Neural crest cell (in vitro differentiated cells): ENCODE data around the gene BTBD17. TPM values are rescaled to one million over a fixed set of nuclear protein-coding genes. Genes with fewer than 3 reads are reported as not detected.

Source experiments
- DNase-seq: peaks from one replicate; pipeline ENCODE4 v3.0.0; 2021; ENCODE audit warnings: low read depth, mixed read lengths, low spot score
- H3K27ac Mint-ChIP-seq: one replicate; pipeline ENCODE4 v1.8.0; 2021; ENCODE audit warnings: mild to moderate bottlenecking, mixed read lengths; ENCODE audit not compliant: unreplicated experiment
- H3K27me3 Mint-ChIP-seq: 2 replicates; pipeline ENCODE4 v1.8.0; 2021; ENCODE audit warnings: low read depth, mild to moderate bottlenecking, mixed read lengths
- H3K36me3 Mint-ChIP-seq: 2 replicates; pipeline ENCODE4 v1.8.0; 2021; ENCODE audit warnings: low read depth, mild to moderate bottlenecking, mixed read lengths
- H3K4me1 Mint-ChIP-seq: 2 replicates; pipeline ENCODE4 v1.8.0; 2021; ENCODE audit warnings: mixed read lengths
- H3K4me3 Mint-ChIP-seq: one replicate; pipeline ENCODE4 v1.8.0; 2021; ENCODE audit warnings: mild to moderate bottlenecking, mixed read lengths
- H3K9me3 Mint-ChIP-seq: 2 replicates; pipeline ENCODE4 v1.8.0; 2021; ENCODE audit warnings: mixed read lengths
- CTCF ChIP-seq: fragments of 200-600 bp; sonication (generic); conservative IDR thresholded peaks from 2 replicates; pipeline ENCODE4 v1.5.0; 2021; ENCODE audit warnings: antibody characterized with exemption, mild to moderate bottlenecking
- total RNA-seq: library from RNA; stranded (reverse); gene quantifications from 2 replicates; pipeline ENCODE4 v1.2.1, GENCODE V29; 2021

BTBD17 gene
- total RNA-seq, 1 donor from 2014 or later: 12.3 TPM

- H3K27ac Mint-ChIP-seq: no peak overlapping the region
- H3K9me3 Mint-ChIP-seq: no peaks in the 10 kb centered on the region
- H3K36me3 Mint-ChIP-seq: no peaks in the 10 kb centered on the region
- H3K4me3 Mint-ChIP-seq: no peak overlapping the region
- no peak for DNase-seq
- peaks cover 12% of the 10 kb centered on the region for H3K4me1 Mint-ChIP-seq
- TF ChIP-seq CTCF: no peak
- no peaks in the 10 kb centered on the region for H3K27me3 Mint-ChIP-seq
These were observed 7.6 kb upstream of the BTBD17 start for GRCh38 chr17:74369221-74369620.

- Mint-ChIP-seq H3K4me1 (peaks cover 7% of the 10 kb centered on the region), H3K27me3 (no peaks in the 10 kb centered on the region), H3K36me3 (no peaks in the 10 kb centered on the region), H3K27ac (no peak overlapping the region), H3K9me3 (no peaks in the 10 kb centered on the region), H3K4me3 (no peak overlapping the region)
- DNase-seq: peak; percentile 64
- peak; percentile 88 for TF ChIP-seq CTCF
These were observed 6.8 kb upstream of the BTBD17 start for GRCh38 chr17:74368341-74369081.

- TF ChIP-seq CTCF: no peak
- H3K4me3 Mint-ChIP-seq: no peak within 1 kb of the TSS
- H3K36me3 Mint-ChIP-seq: no peaks in the 10 kb centered on the region
- peaks cover 17% of the 10 kb centered on the region for H3K4me1 Mint-ChIP-seq
- no peak for DNase-seq
- H3K9me3 Mint-ChIP-seq: no peaks in the 10 kb centered on the region
- no peak within 1 kb of the TSS for H3K27ac Mint-ChIP-seq
- H3K27me3 Mint-ChIP-seq: no peaks in the 10 kb centered on the region
These were observed 5.5 kb upstream of the BTBD17 start, which contains the start of gene GPR142 for GRCh38 chr17:74367206-74367605. TSS of gene GPR142 (plus strand) at chr17:74367506. CDS start at chr17:74369541, 2,035 bp downstream.

- Mint-ChIP-seq H3K27me3 (peaks cover 11% of the 10 kb centered on the region), H3K4me1 (peaks cover 36% of the 10 kb centered on the region), H3K36me3 (no peaks in the 10 kb centered on the region), H3K9me3 (no peaks in the 10 kb centered on the region), H3K4me3 (no peak overlapping the region), H3K27ac (peak overlapping the region; percentile 35)
- no peak for DNase-seq
- no peak for TF ChIP-seq CTCF
These were observed 1.3 kb upstream of the BTBD17 start for GRCh38 chr17:74362810-74363498.

GRCh38 chr17:74362069-74362405, 369 bp upstream of the BTBD17 start:
- no peaks in the 10 kb centered on the region for H3K9me3 Mint-ChIP-seq
- H3K4me3 Mint-ChIP-seq: peak overlapping the region; percentile 82
- peaks cover 17% of the 10 kb centered on the region for H3K27me3 Mint-ChIP-seq
- peaks cover 39% of the 10 kb centered on the region for H3K4me1 Mint-ChIP-seq
- peaks cover 2% of the 10 kb centered on the region for H3K36me3 Mint-ChIP-seq
- no peak for DNase-seq
- no peak for TF ChIP-seq CTCF
- H3K27ac Mint-ChIP-seq: peak overlapping the region; percentile 97
